Skin of body (tissue), 2 donors: ENCODE data around the gene SLC15A4. TPM values are rescaled to one million over a fixed set of nuclear protein-coding genes. Genes with fewer than 3 reads are reported as not detected.

Source experiments
- DNase-seq: peaks from one replicate; lab custom pipeline; 2025; lab: John Stamatoyannopoulos, UW
- total RNA-seq: library from RNA; depleted of rRNA; stranded (reverse); fragments of >200 nt; gene quantifications from one replicate; pipeline ENCODE4 v1.2.3, GENCODE V29; 2014

SLC15A4 gene
- total RNA-seq, 1 donor from 2014 or later, result 28.3 TPM

GRCh38 chr12:128794661-128795529, 28.9 kb downstream of the SLC15A4 start:
- no peak for DNase-seq

GRCh38 chr12:128793701-128794100, 30.1 kb downstream of the SLC15A4 start:
- DNase-seq, result no peak

GRCh38 chr12:128792881-128793280, 30.9 kb downstream of the SLC15A4 start:
- no peak for DNase-seq

DNA sequence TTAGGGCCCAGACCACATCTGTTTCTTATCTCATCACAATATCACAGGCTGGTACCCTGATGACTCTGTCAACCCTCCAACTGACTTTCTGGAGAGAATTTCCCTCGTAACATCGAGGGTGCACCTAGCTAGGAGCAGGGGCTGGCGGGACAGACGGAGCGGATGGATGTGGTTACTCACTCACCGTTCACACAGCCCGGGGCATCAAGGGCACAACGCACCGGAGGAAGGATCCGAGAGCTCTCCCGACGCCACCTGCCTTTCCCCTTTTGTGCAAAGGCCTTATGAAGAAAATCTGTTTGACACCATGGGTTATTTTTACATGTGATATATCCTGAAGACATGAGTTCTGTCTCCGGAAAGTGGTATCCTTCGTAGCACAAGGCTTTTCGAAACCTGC, 31.4 kb downstream of the SLC15A4 start:
- no peak for DNase-seq

DNA sequence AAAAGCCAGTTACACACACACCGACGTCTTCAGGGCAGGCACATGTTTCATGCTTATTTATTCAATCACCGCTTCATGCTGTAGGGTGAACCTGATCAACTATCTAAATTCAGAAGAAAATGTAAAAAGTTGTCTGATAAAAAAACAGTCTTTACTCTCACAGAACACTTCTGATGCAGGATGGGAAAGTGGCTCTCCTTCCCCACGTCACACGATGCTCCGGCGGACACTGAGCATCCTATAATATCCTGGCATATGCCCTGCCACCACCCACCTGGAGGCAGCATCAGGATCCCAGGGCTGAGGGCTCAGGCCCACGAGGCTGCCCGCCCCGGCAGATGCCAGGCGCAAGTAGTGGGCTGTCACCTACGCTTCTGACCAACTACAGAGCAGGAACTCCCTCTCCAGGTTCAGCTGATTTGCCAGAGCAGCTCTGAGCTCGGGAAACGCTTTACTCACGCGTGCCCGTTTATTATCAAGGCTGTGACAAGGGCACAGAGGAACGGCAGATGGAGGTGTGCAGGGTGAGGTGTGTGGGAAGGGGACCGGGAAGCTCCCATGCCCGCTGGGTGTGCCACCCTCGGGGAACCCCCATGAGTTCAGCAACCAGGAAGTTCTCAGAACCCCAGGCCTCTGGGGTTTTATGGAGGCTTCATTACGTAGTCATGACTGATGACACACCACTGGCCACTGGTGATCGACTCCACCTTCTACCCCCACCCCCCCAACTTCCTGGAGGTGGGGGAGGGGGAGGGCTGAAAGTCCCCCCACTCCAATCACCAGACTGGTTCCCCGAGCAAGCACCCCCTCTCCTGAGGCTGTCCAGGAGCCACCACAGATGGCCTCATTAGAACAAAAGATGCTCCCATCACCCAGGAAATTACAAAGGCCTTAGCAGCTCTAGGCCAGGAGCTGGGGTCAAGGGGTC, 32.1 kb downstream of the SLC15A4 start:
- DNase-seq, result no peak

GRCh38 chr12:128790653-128791373, 32.9 kb downstream of the SLC15A4 start:
- peak; percentile 33 for DNase-seq

- no peak for DNase-seq
Measured at GRCh38 chr12:128790221-128790620, 33.5 kb downstream of the SLC15A4 start.

- no peak for DNase-seq
Measured at GRCh38 chr12:128789356-128789929, 34.3 kb downstream of the SLC15A4 start.

GRCh38 chr12:128787827-128788226, 35.9 kb downstream of the SLC15A4 start:
- DNase-seq, result no peak

GRCh38 chr12:128786741-128787391, 36.9 kb downstream of the SLC15A4 start:
- no peak for DNase-seq

GRCh38 chr12:128784030-128784760, 39.6 kb downstream of the SLC15A4 start:
- no peak for DNase-seq

DNA sequence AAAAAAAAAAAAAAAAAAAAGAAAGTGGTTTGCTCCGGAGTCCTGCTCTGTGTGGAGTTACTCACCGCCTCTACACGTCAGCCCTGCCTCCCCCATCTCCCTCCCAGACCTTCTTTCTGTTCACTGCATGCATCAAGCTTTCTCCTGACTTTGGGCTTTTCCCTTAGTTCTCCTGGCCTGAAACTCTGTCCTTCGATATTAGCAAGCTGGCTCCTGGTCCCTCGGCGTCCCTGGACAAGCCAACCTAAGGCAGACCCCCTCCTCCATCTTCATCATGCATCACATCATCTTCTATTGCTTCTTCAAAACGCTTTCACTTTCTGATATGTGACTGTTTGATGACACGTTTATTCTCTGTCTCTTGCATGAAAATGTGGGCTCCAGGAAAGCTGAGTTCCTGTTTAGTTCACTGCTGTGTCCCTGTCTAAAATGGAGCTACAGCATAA, 40.6 kb downstream of the SLC15A4 start:
- no peak for DNase-seq

GRCh38 chr12:128779901-128780300, 43.9 kb downstream of the SLC15A4 start:
- DNase-seq, result no peak

DNA sequence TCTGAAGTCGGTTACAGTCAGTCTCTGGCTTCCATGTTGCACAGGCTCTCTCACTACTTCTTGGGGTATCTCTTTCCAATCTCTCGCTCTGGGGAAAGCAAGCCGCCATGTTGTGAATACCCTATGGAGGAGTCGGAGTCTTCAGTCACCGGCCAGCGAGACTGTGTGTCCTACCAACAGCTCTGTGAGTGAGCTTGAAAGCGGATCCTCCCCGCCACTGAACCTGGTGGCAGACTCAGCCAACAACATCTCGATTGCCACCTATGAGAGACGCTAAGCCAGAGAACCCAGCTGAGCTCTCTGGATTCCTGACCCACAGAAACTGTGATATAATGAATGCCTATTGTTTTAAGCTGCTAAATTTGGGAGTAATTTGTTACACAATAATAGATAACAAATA, 51.5 kb downstream of the SLC15A4 start:
- no peak for DNase-seq

DNA sequence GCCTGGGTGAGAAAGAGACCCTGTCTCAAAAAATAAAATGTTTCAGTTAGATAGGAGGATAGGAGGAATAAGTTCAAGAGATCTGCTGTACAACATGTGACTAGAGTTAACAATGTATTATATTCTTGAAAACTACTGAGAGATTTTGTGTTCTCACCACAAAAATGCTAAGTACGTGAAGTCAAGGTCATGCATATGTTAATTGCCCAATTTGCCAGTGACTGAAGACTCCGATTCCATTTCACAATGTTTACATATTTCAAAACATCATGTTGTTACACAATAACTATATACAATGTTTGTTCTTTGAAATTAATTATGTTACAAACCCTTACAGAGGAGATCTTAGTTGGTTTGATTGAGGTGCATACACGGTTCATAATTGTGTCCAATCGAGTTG, 52.1 kb downstream of the SLC15A4 start:
- DNase-seq, result no peak

GRCh38 chr12:128767518-128767917, 56.2 kb downstream of the SLC15A4 start:
- DNase-seq, result no peak

DNA sequence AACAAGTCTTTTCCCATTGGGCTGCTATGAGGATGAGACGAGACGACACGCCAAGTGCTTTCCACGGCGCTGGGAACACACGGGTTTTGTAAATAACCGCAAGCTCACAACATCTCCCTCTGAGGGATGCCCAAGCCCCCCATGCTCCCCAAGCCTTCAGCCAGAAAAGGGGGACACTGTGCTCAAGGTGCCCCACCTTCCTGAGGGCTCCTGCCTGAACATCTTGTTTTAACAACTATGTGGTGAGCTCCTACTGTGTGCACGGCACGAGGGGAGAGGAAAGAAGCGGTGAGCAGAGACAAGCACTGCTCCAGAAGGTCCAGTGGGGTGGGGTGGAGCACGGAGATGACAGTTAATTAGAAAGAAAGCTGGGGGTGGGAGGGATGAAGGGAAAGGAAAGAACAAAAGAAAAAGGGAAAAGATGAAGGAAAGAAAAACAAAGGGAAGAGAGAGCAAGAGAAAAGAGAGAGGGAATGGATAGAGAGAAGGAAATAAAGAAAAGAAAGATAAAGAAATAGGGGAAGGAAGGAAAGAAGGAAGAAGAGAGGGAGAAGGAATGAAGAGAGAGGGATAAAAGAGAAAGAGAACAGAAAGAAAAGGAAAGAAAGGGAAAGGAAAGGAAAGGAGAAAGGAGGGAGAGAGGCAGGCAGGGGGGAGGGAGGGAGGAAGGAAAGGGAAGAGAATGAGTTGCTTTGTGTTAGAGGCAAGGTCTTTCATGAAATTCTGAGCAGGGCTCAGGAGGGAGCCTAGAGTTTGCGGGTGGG, 56.8 kb downstream of the SLC15A4 start:
- DNase-seq, result no peak

DNA sequence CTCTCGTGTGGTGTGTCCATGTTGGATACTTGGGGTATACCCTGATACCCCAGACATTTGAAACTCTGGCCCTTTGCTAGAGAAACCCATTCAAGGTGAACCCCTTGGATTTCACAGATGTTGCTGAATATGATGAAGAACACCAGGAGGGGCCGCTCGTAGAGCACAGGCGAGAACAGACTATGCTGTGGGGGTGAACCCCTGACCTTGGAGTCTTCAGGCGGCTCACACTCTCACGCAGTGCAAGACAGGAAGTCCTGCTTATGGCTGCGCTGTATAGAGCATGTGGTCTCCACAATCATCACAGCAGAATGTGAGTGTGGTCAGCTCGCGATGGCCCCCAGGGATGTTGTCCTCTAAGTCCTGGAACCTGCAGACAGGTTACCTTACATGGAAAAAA, 60.4 kb downstream of the SLC15A4 start:
- DNase-seq, result no peak

- no peak for DNase-seq
Measured at GRCh38 chr12:128761379-128761790, 62.4 kb downstream of the SLC15A4 start.
